Mesenchymal stem cell (in vitro differentiated cells and primary cell): ENCODE measurements around the gene CDH16.

Experiments
- DNase-seq: peaks from one replicate; pipeline ENCODE4 v3.0.0-alpha.2; 2013
- H2AFZ ChIP-seq: one replicate; pipeline ENCODE4 v1.6.1; 2013; ENCODE audit warnings: low read depth, mild to moderate bottlenecking, control low read depth, inconsistent platforms, low read length, moderate library complexity
- H2AK5ac ChIP-seq: 2 replicates; pipeline ENCODE4 v1.6.1; 2013; ENCODE audit warnings: low read length, moderate library complexity, mild to moderate bottlenecking, inconsistent platforms; ENCODE audit not compliant: severe bottlenecking
- H2BK120ac ChIP-seq: one replicate; pipeline ENCODE4 v1.6.1; 2013; ENCODE audit warnings: low read depth, mild to moderate bottlenecking, inconsistent platforms, low read length, moderate library complexity
- H2BK12ac ChIP-seq, 2 experiments: one replicate each; pipeline ENCODE4 v1.6.1; 2013; ENCODE audit warnings: inconsistent platforms in 2 of 2, low read length in 2 of 2, mild to moderate bottlenecking in 2 of 2, moderate library complexity in 2 of 2, control low read depth in 1 of 2
- H2BK15ac ChIP-seq: one replicate; pipeline ENCODE4 v1.6.1; 2013; ENCODE audit warnings: mild to moderate bottlenecking, low read depth, inconsistent platforms; ENCODE audit not compliant: poor library complexity, severe bottlenecking
- H2BK5ac ChIP-seq: 2 replicates; pipeline ENCODE4 v1.6.1; 2013; ENCODE audit warnings: low read depth, mild to moderate bottlenecking, low read length, control low read depth, inconsistent platforms; ENCODE audit not compliant: poor library complexity, severe bottlenecking
- H3K14ac ChIP-seq, 2 experiments: one replicate each; pipeline ENCODE4 v1.6.1; 2013; ENCODE audit warnings: inconsistent platforms in 2 of 2, low read length in 2 of 2, control low read depth in 1 of 2, mild to moderate bottlenecking in 1 of 2, moderate library complexity in 1 of 2
- H3K18ac ChIP-seq, 2 experiments: one replicate each; pipeline ENCODE4 v1.6.1; 2013; ENCODE audit warnings: inconsistent platforms in 2 of 2, low read length in 2 of 2, control low read depth in 1 of 2, low read depth in 1 of 2, mild to moderate bottlenecking in 1 of 2
- H3K23ac ChIP-seq, 2 experiments: one replicate each; pipeline ENCODE4 v1.6.1; 2013; ENCODE audit warnings: inconsistent platforms in 2 of 2, low read length in 2 of 2, mild to moderate bottlenecking in 2 of 2, moderate library complexity in 2 of 2, control low read depth in 1 of 2
- H3K27ac ChIP-seq: 2 replicates; pipeline ENCODE4 v1.5.1; 2013; ENCODE audit warnings: mild to moderate bottlenecking, moderate library complexity, low read length, control low read depth, inconsistent platforms; ENCODE audit not compliant: poor library complexity, severe bottlenecking
- H3K27me3 ChIP-seq, 2 experiments: 2 replicates each; pipeline versions ENCODE4 v1.6.1 to v1.7.0; 2013; ENCODE audit warnings: low read length in 2 of 2, mild to moderate bottlenecking in 2 of 2, moderate library complexity in 2 of 2, control low read depth in 1 of 2, inconsistent platforms in 1 of 2; ENCODE audit not compliant: control insufficient read depth in 1 of 2, insufficient read depth in 1 of 2
- H3K36me3 ChIP-seq, 2 experiments: 2 replicates each; pipeline versions ENCODE4 v1.6.1 to v1.7.0; 2013; ENCODE audit warnings: low read length in 2 of 2, control low read depth in 1 of 2, inconsistent platforms in 1 of 2, low read depth in 1 of 2, mild to moderate bottlenecking in 1 of 2; ENCODE audit not compliant: insufficient read depth in 2 of 2, control insufficient read depth in 1 of 2
- H3K4ac ChIP-seq, 2 experiments: one replicate each; pipeline ENCODE4 v1.6.1; 2013; ENCODE audit warnings: inconsistent platforms in 2 of 2, low read length in 2 of 2, mild to moderate bottlenecking in 2 of 2, moderate library complexity in 2 of 2, control low read depth in 1 of 2, low read depth in 1 of 2
- H3K4me1 ChIP-seq: 2 replicates; pipeline ENCODE4 v1.6.1; 2013; ENCODE audit warnings: low read depth, low read length, control low read depth; ENCODE audit not compliant: control insufficient read depth, insufficient read depth
- H3K4me2 ChIP-seq: 2 replicates; pipeline ENCODE4 v1.6.1; 2013; ENCODE audit warnings: low read length, mild to moderate bottlenecking, inconsistent platforms; ENCODE audit not compliant: poor library complexity, severe bottlenecking
- H3K4me3 ChIP-seq, 2 experiments: 2 replicates each; pipeline versions ENCODE4 v1.5.1 to v1.7.0; 2013; ENCODE audit warnings: low read length in 2 of 2, mild to moderate bottlenecking in 2 of 2, control low read depth in 1 of 2, low read depth in 1 of 2; ENCODE audit not compliant: insufficient read depth in 1 of 2
- H3K79me1 ChIP-seq: replicated peaks from 2 replicates; pipeline ENCODE4 v1.6.1; 2013; ENCODE audit warnings: mild to moderate bottlenecking, control low read depth, low read length, inconsistent platforms; ENCODE audit not compliant: poor library complexity, severe bottlenecking
- H3K9ac ChIP-seq: 2 replicates; pipeline ENCODE4 v1.7.0; 2013; ENCODE audit warnings: mild to moderate bottlenecking, low read length, moderate library complexity
- H3K9me3 ChIP-seq: 2 replicates; pipeline ENCODE4 v1.7.0; 2013; ENCODE audit warnings: mild to moderate bottlenecking, low read length; ENCODE audit not compliant: control insufficient read depth
- H4K8ac ChIP-seq: one replicate; pipeline ENCODE4 v1.6.1; 2013; ENCODE audit warnings: inconsistent platforms, mild to moderate bottlenecking, low read length, moderate library complexity
- H4K91ac ChIP-seq: one replicate; pipeline ENCODE4 v1.6.1; 2013; ENCODE audit warnings: mild to moderate bottlenecking, low read length, inconsistent platforms
- WGBS: methylation state at CpG from one replicate; pipeline ENCODE4 v1.1.7; 2013; ENCODE audit warnings: mixed read lengths; 5-methylcytosine and 5-hydroxymethylcytosine counted together

The CDH16 gene

GRCh38 chr16:66952430-66953110 lies 33.9 kb upstream of the CDH16 start:
- H3K79me1 ChIP-seq = no peaks in the 10 kb centered on the region
- no peak overlapping the region for H2BK15ac ChIP-seq
- no peak overlapping the region for H3K27ac ChIP-seq
- H3K23ac ChIP-seq = no peak overlapping the region
- WGBS = 93% methylated on average over 6 of the region's 7 CpGs
- peaks cover 7% of the 10 kb centered on the region for H3K4me1 ChIP-seq
- peaks cover 14 to 15% of the 10 kb centered on the region in 2 experiments for H3K27me3 ChIP-seq
- H3K9ac ChIP-seq = no peak overlapping the region
- no peak for DNase-seq
- no peak overlapping the region for H2AFZ ChIP-seq
- no peak overlapping the region for H4K8ac ChIP-seq
- H3K14ac ChIP-seq = no peak overlapping the region
- H2BK5ac ChIP-seq = no peak overlapping the region
- no peak overlapping the region for H4K91ac ChIP-seq
- H2BK12ac ChIP-seq = no peak overlapping the region
- no peak overlapping the region for H3K4me2 ChIP-seq
- no peak overlapping the region for H3K4ac ChIP-seq
- no peak overlapping the region for H2AK5ac ChIP-seq
- no peak overlapping the region for H2BK120ac ChIP-seq
- no peaks in the 10 kb centered on the region for H3K36me3 ChIP-seq
- peaks cover 4% of the 10 kb centered on the region for H3K9me3 ChIP-seq
- no peak overlapping the region for H3K18ac ChIP-seq
- H3K4me3 ChIP-seq = no peak overlapping the region

GRCh38 chr16:66950971-66951790 lies 32.5 kb upstream of the CDH16 start:
- Histone ChIP-seq H3K14ac (no peak overlapping the region), H4K8ac (no peak overlapping the region), H3K23ac (no peak overlapping the region), H2BK15ac (no peak overlapping the region), H3K4me1 (peaks cover 7% of the 10 kb centered on the region), H2BK12ac (no peak overlapping the region), H3K4ac (no peak overlapping the region), H3K27ac (no peak overlapping the region), H4K91ac (no peak overlapping the region), H3K4me2 (no peak overlapping the region), H3K4me3 (no peak overlapping the region), H2BK5ac (no peak overlapping the region), H3K9me3 (peaks cover 4% of the 10 kb centered on the region), H3K36me3 (no peaks in the 10 kb centered on the region), H2AFZ (no peak overlapping the region), H3K79me1 (no peaks in the 10 kb centered on the region), H3K18ac (no peak overlapping the region), H3K27me3 (peaks cover 14 to 15% of the 10 kb centered on the region in 2 experiments), H2BK120ac (no peak overlapping the region), H3K9ac (no peak overlapping the region), H2AK5ac (no peak overlapping the region)
- DNase-seq = no peak
- WGBS = 96% methylated on average over 2 of the region's 4 CpGs

- H3K9ac ChIP-seq = no peak overlapping the region
- H3K4me2 ChIP-seq = no peak overlapping the region
- no peak overlapping the region for H2AFZ ChIP-seq
- H3K23ac ChIP-seq = no peak overlapping the region
- peaks cover 7% of the 10 kb centered on the region for H3K4me1 ChIP-seq
- H3K4me3 ChIP-seq = no peak overlapping the region
- H4K8ac ChIP-seq = no peak overlapping the region
- DNase-seq = no peak
- peaks cover 14 to 15% of the 10 kb centered on the region in 2 experiments for H3K27me3 ChIP-seq
- H3K14ac ChIP-seq = no peak overlapping the region
- no peak overlapping the region for H3K4ac ChIP-seq
- no peak overlapping the region for H2AK5ac ChIP-seq
- H2BK120ac ChIP-seq = no peak overlapping the region
- H3K18ac ChIP-seq = no peak overlapping the region
- H4K91ac ChIP-seq = no peak overlapping the region
- no peak overlapping the region for H2BK12ac ChIP-seq
- H2BK5ac ChIP-seq = no peak overlapping the region
- no peaks in the 10 kb centered on the region for H3K79me1 ChIP-seq
- H3K27ac ChIP-seq = no peak overlapping the region
- no peak overlapping the region for H2BK15ac ChIP-seq
- H3K9me3 ChIP-seq = peaks cover 4% of the 10 kb centered on the region
- H3K36me3 ChIP-seq = no peaks in the 10 kb centered on the region
- 100% methylated on average over 1 of the region's 2 CpGs for WGBS
These were observed 31.8 kb upstream of the CDH16 start for GRCh38 chr16:66950437-66950836.

- Histone ChIP-seq H3K27ac (no peak overlapping the region), H3K4me1 (peaks cover 7% of the 10 kb centered on the region), H3K23ac (no peak overlapping the region), H4K91ac (no peak overlapping the region), H3K4ac (no peak overlapping the region), H3K9ac (no peak overlapping the region), H3K79me1 (no peaks in the 10 kb centered on the region), H2BK5ac (no peak overlapping the region), H2AFZ (no peak overlapping the region), H3K27me3 (peaks cover 14 to 15% of the 10 kb centered on the region in 2 experiments), H2BK120ac (no peak overlapping the region), H2AK5ac (no peak overlapping the region), H2BK15ac (no peak overlapping the region), H3K4me3 (no peak overlapping the region), H3K18ac (no peak overlapping the region), H3K9me3 (peaks cover 4% of the 10 kb centered on the region), H2BK12ac (no peak overlapping the region), H4K8ac (no peak overlapping the region), H3K14ac (no peak overlapping the region), H3K36me3 (no peaks in the 10 kb centered on the region), H3K4me2 (no peak overlapping the region)
- DNase-seq = no peak
- 75% methylated on average over 6 of the region's 6 CpGs for WGBS
These were observed 30.8 kb upstream of the CDH16 start for GRCh38 chr16:66949472-66949871.
